IPS DF 6.9 (cell line): ENCODE data around the gene RETREG3.
A peak's percentile ranks its signal among the peaks of the same experiment; 100 is the strongest.

ENCODE experiments used
- DNase-seq: peaks from one replicate; pipeline ENCODE4 v3.0.0-alpha.2; 2013; ENCODE audit warnings: low read depth, low spot score
- H3K27ac ChIP-seq: one replicate; pipeline ENCODE4 v1.5.1; 2013; ENCODE audit warnings: low read length, control low read depth
- H3K27me3 ChIP-seq: 2 replicates; pipeline ENCODE4 v1.6.1; 2013; ENCODE audit warnings: mild to moderate bottlenecking, low read length; ENCODE audit not compliant: control insufficient read depth, insufficient read depth
- H3K36me3 ChIP-seq: 2 replicates; pipeline ENCODE4 v1.6.1; 2013; ENCODE audit warnings: low read length; ENCODE audit not compliant: control insufficient read depth, insufficient read depth
- H3K4me1 ChIP-seq: 2 replicates; pipeline ENCODE4 v1.6.1; 2013; ENCODE audit warnings: low read length; ENCODE audit not compliant: control insufficient read depth, insufficient read depth
- H3K4me3 ChIP-seq: 2 replicates; pipeline ENCODE4 v1.5.1; 2013; ENCODE audit warnings: mild to moderate bottlenecking, low read length
- H3K9me3 ChIP-seq: 2 replicates; pipeline ENCODE4 v1.6.1; 2013; ENCODE audit warnings: low read length, inconsistent platforms; ENCODE audit not compliant: control insufficient read depth, insufficient read depth
- WGBS: extraction: QIAGEN DNeasy Blood & Tissue Kit; methylation state at CpG from one replicate; pipeline ENCODE4 v1.1.7; 2013; ENCODE audit warnings: mixed read lengths, missing lambda C conversion rate; ENCODE audit not compliant: insufficient read length, insufficient coverage; 5-methylcytosine and 5-hydroxymethylcytosine counted together

The RETREG3 gene

GRCh38 chr17:42609182-42609813 is at the start of gene RETREG3, which contains the start of gene TUBG1:
Gene RETREG3 (minus strand): TSS chr17:42609374. CDS start chr17:42609324, 50 bp downstream.
Gene TUBG1 (plus strand): TSS chr17:42609683. CDS start chr17:42609738, 55 bp downstream.
- no CpG with 5 or more reads among the region's 66 CpGs for WGBS
- peaks cover 1% of the 10 kb centered on the region; the same call in 1 of the 2 replicates for H3K4me1 ChIP-seq

GRCh38 chr17:42657824-42658588 is 48.8 kb upstream of the RETREG3 start:
- no CpG with 5 or more reads among the region's 9 CpGs for WGBS
- H3K9me3 ChIP-seq: no peaks in the 10 kb centered on the region
- H3K4me1 ChIP-seq: peaks cover 6% of the 10 kb centered on the region
- no peaks in the 10 kb centered on the region for H3K36me3 ChIP-seq
- no peaks in the 10 kb centered on the region for H3K27me3 ChIP-seq
- DNase-seq: no peak
- no peak overlapping the region for H3K27ac ChIP-seq
- no peak overlapping the region for H3K4me3 ChIP-seq

More at GRCh38 chr17:42609182-42609813, at the start of gene RETREG3, which contains the start of gene TUBG1:
- peaks cover 19% of the 10 kb centered on the region for H3K36me3 ChIP-seq
- no peak within 1 kb of the TSS for H3K27ac ChIP-seq
- no peaks in the 10 kb centered on the region; the same call in 1 of the 2 replicates for H3K27me3 ChIP-seq
- H3K4me3 ChIP-seq: peak within 1 kb of the TSS; percentile 97
- peak; percentile 97 for DNase-seq
- H3K9me3 ChIP-seq: peaks cover 1% of the 10 kb centered on the region; the same call in 1 of the 2 replicates

GRCh38 chr17:42655528-42655927 is 46.4 kb upstream of the RETREG3 start:
- WGBS: no CpG with 5 or more reads among the region's 2 CpGs
- H3K36me3 ChIP-seq: no peaks in the 10 kb centered on the region
- H3K27ac ChIP-seq: no peak overlapping the region
- peaks cover 5% of the 10 kb centered on the region for H3K4me1 ChIP-seq
- no peak overlapping the region for H3K4me3 ChIP-seq
- H3K27me3 ChIP-seq: no peaks in the 10 kb centered on the region
- H3K9me3 ChIP-seq: no peaks in the 10 kb centered on the region
- DNase-seq: no peak

- Histone ChIP-seq H3K9me3 (no peaks in the 10 kb centered on the region), H3K36me3 (no peaks in the 10 kb centered on the region), H3K4me3 (peak overlapping the region; percentile 0; the same call in 1 of the 2 replicates), H3K4me1 (peaks cover 2% of the 10 kb centered on the region; the same call in 1 of the 2 replicates), H3K27me3 (no peaks in the 10 kb centered on the region), H3K27ac (no peak overlapping the region)
- no CpG with 5 or more reads among the region's 42 CpGs for WGBS
- no peak for DNase-seq
Measured at GRCh38 chr17:42653179-42654124, 44.3 kb upstream of the RETREG3 start.

GRCh38 chr17:42651392-42651791 is 42.2 kb upstream of the RETREG3 start:
- H3K36me3 ChIP-seq: no peaks in the 10 kb centered on the region
- no peak overlapping the region for H3K4me3 ChIP-seq
- DNase-seq: no peak
- no peaks in the 10 kb centered on the region for H3K27me3 ChIP-seq
- H3K9me3 ChIP-seq: no peaks in the 10 kb centered on the region
- H3K27ac ChIP-seq: no peak overlapping the region
- peaks cover 2% of the 10 kb centered on the region; the same call in 1 of the 2 replicates for H3K4me1 ChIP-seq
- WGBS: no CpG with 5 or more reads among the region's 4 CpGs

- no peak for DNase-seq
- Histone ChIP-seq H3K4me1 (no peaks in the 10 kb centered on the region), H3K4me3 (no peak overlapping the region), H3K27me3 (no peaks in the 10 kb centered on the region), H3K36me3 (no peaks in the 10 kb centered on the region), H3K9me3 (no peaks in the 10 kb centered on the region), H3K27ac (no peak overlapping the region)
- no CpG with 5 or more reads among the region's 5 CpGs for WGBS
Measured at GRCh38 chr17:42647778-42648177, 38.6 kb upstream of the RETREG3 start.

- DNase-seq: no peak
- Histone ChIP-seq H3K27me3 (no peaks in the 10 kb centered on the region), H3K4me3 (no peak overlapping the region), H3K27ac (no peak overlapping the region), H3K9me3 (no peaks in the 10 kb centered on the region), H3K36me3 (no peaks in the 10 kb centered on the region), H3K4me1 (no peaks in the 10 kb centered on the region)
- WGBS: no CpG with 5 or more reads among the region's 2 CpGs
Measured at GRCh38 chr17:42642336-42642735, 33.2 kb upstream of the RETREG3 start.

GRCh38 chr17:42640121-42640520 is 30.9 kb upstream of the RETREG3 start:
- Histone ChIP-seq H3K9me3 (no peaks in the 10 kb centered on the region), H3K36me3 (no peaks in the 10 kb centered on the region), H3K27me3 (no peaks in the 10 kb centered on the region), H3K4me1 (no peaks in the 10 kb centered on the region), H3K27ac (no peak overlapping the region), H3K4me3 (no peak overlapping the region)
- no peak for DNase-seq
- no CpG with 5 or more reads among the region's 4 CpGs for WGBS

GRCh38 chr17:42639525-42640113 is 30.4 kb upstream of the RETREG3 start:
- Histone ChIP-seq H3K27me3 (no peaks in the 10 kb centered on the region), H3K36me3 (no peaks in the 10 kb centered on the region), H3K27ac (no peak overlapping the region), H3K9me3 (no peaks in the 10 kb centered on the region), H3K4me1 (no peaks in the 10 kb centered on the region), H3K4me3 (no peak overlapping the region)
- no peak for DNase-seq
- no CpG with 5 or more reads among the region's 7 CpGs for WGBS
